ENCODE results near the gene PFDN6. TPM values are rescaled to one million over a fixed set of nuclear protein-coding genes. Genes with fewer than 3 reads are reported as not detected.

PFDN6 gene
- total and polyA plus RNA-seq, 2 of the 13 experiments (the other 11 are each of a cell fraction or from before 2014, with no cell fraction given), result 75.5 to 87.0 TPM

- 0 out of 2 replicates have a peak, but pooled peaks have one; percentile 29 for TF ChIP-seq ZNF121 (CRISPR knock-in tag; IDR thresholded peaks at IDR 0.05)
- TF ChIP-seq SP140L (CRISPR knock-in tag; IDR thresholded peaks at IDR 0.05; ENCODE audit: borderline replicate concordance), result peak; percentile 63; the same call in 1 of the 2 replicates
- no peak for TF ChIP-seq HHEX (CRISPR knock-in tag; IDR thresholded peaks at IDR 0.05)
- TF ChIP-seq EED (CRISPR knock-in tag; IDR thresholded peaks at IDR 0.05), result peak; percentile 81
- TF ChIP-seq AKNA (CRISPR knock-in tag; IDR thresholded peaks at IDR 0.05; ENCODE audit: borderline replicate concordance), result no peak
- peak; percentile 55 for TF ChIP-seq PATZ1 (CRISPR knock-in tag; IDR thresholded peaks at IDR 0.05)
- TF ChIP-seq ZNF720 (CRISPR knock-in tag; IDR thresholded peaks at IDR 0.05), result no peak
- peak; percentile 71; the same call in 1 of the 2 replicates for TF ChIP-seq HNF1B (CRISPR knock-in tag; IDR thresholded peaks at IDR 0.05)
- TF ChIP-seq ZFP1 (CRISPR knock-in tag; IDR thresholded peaks at IDR 0.05), result no peak
- peak; percentile 71 for TF ChIP-seq ZEB1 (IDR thresholded peaks at IDR 0.05; ENCODE audit: insufficient replicate concordance, low read depth)
- TF ChIP-seq FOSL2 (CRISPR knock-in tag; IDR thresholded peaks at IDR 0.05), result peak; percentile 51
- TF ChIP-seq ZNF883 (CRISPR knock-in tag; IDR thresholded peaks at IDR 0.05; ENCODE audit: not compliant biosample characterization), result no peak
- no peak for TF ChIP-seq ZNF577 (CRISPR knock-in tag; IDR thresholded peaks at IDR 0.05; ENCODE audit: borderline replicate concordance, low read depth)
- TF ChIP-seq NR2C2 (CRISPR knock-in tag; IDR thresholded peaks at IDR 0.05; ENCODE audit: borderline replicate concordance), result peak; percentile 36; the same call in 1 of the 2 replicates
- no peak for TF ChIP-seq NFAT5 (CRISPR knock-in tag; IDR thresholded peaks at IDR 0.05)
These were observed 23.1 kb downstream of the PFDN6 start (continued) for GRCh38 chr6:33312361-33313104.
